H9 (cell line): ENCODE data around the gene YAF2. TPM values are rescaled to one million over a fixed set of nuclear protein-coding genes. Genes with fewer than 3 reads are reported as not detected.

ENCODE experiments used
- DNase-seq: peaks from one replicate; pipeline ENCODE4 v3.0.0-alpha.2; 2017
- H2AFZ ChIP-seq: one replicate; pipeline ENCODE4 v1.6.1; 2013; ENCODE audit warnings: mild to moderate bottlenecking, low read length, control low read depth, moderate library complexity
- H2AK5ac ChIP-seq: 2 replicates; pipeline ENCODE4 v1.6.1; 2013; ENCODE audit warnings: low read length, control low read depth, mixed read lengths; ENCODE audit not compliant: insufficient read length
- H2BK120ac ChIP-seq: one replicate; pipeline ENCODE4 v1.6.1; 2013; ENCODE audit warnings: low read depth, mild to moderate bottlenecking, low read length, control low read depth, inconsistent platforms; ENCODE audit not compliant: poor library complexity, severe bottlenecking
- H2BK12ac ChIP-seq: 2 replicates; pipeline ENCODE4 v1.6.1; 2013; ENCODE audit warnings: low read length, control low read depth, mixed read lengths, low read depth; ENCODE audit not compliant: insufficient read length
- H2BK15ac ChIP-seq: 2 replicates; pipeline ENCODE4 v1.6.1; 2013; ENCODE audit warnings: low read depth, low read length, control low read depth
- H2BK20ac ChIP-seq: one replicate; pipeline ENCODE4 v1.6.1; 2013; ENCODE audit warnings: low read depth, mild to moderate bottlenecking, low read length, control low read depth, inconsistent platforms; ENCODE audit not compliant: poor library complexity, severe bottlenecking
- H2BK5ac ChIP-seq: 2 replicates; pipeline ENCODE4 v1.6.1; 2013; ENCODE audit warnings: low read length, control low read depth, mixed read lengths; ENCODE audit not compliant: insufficient read length
- H3K14ac ChIP-seq: 2 replicates; pipeline ENCODE4 v1.6.1; 2013; ENCODE audit warnings: low read length, control low read depth; ENCODE audit not compliant: insufficient read depth
- H3K18ac ChIP-seq: 2 replicates; pipeline ENCODE4 v1.6.1; 2013; ENCODE audit warnings: low read depth, mild to moderate bottlenecking, mixed read lengths, low read length, control low read depth; ENCODE audit not compliant: insufficient read length
- H3K23ac ChIP-seq: 2 replicates; pipeline ENCODE4 v1.6.1; 2013; ENCODE audit warnings: low read length, control low read depth, mixed read lengths, low read depth; ENCODE audit not compliant: insufficient read length
- H3K23me2 ChIP-seq: 2 replicates; pipeline ENCODE4 v1.6.1; 2013; ENCODE audit warnings: low read depth, mild to moderate bottlenecking, mixed read lengths, low read length, control low read depth; ENCODE audit not compliant: insufficient read length, poor library complexity, severe bottlenecking
- H3K27ac ChIP-seq: 2 replicates; pipeline ENCODE4 v1.5.1; 2013; ENCODE audit warnings: low read length, control low read depth, mixed read lengths, low read depth; ENCODE audit not compliant: insufficient read length
- H3K27me3 ChIP-seq: 2 replicates; pipeline ENCODE4 v1.6.1; 2013; ENCODE audit warnings: low read length, control low read depth, inconsistent platforms; ENCODE audit not compliant: insufficient read depth
- H3K4ac ChIP-seq: 2 replicates; pipeline ENCODE4 v1.6.1; 2013; ENCODE audit warnings: low read depth, mild to moderate bottlenecking, control low read depth, inconsistent platforms, low read length, moderate library complexity
- H3K4me1 ChIP-seq: 2 replicates; pipeline ENCODE4 v1.6.1; 2013; ENCODE audit warnings: low read length, control low read depth, inconsistent platforms; ENCODE audit not compliant: insufficient read depth
- H3K4me2 ChIP-seq: 2 replicates; pipeline ENCODE4 v1.6.1; 2013; ENCODE audit warnings: low read length, control low read depth, mixed read lengths; ENCODE audit not compliant: insufficient read length, insufficient read depth
- H3K56ac ChIP-seq: 2 replicates; pipeline ENCODE4 v1.6.1; 2013; ENCODE audit warnings: low read depth, mild to moderate bottlenecking, mixed read lengths, low read length, control low read depth; ENCODE audit not compliant: insufficient read length
- H3K79me1 ChIP-seq: 2 replicates; pipeline ENCODE4 v1.6.1; 2013; ENCODE audit warnings: low read depth, mild to moderate bottlenecking, moderate library complexity, low read length, control low read depth, inconsistent platforms; ENCODE audit not compliant: insufficient read depth, poor library complexity, severe bottlenecking
- H3K79me2 ChIP-seq: 2 replicates; pipeline ENCODE4 v1.6.1; 2013; ENCODE audit warnings: low read length, control low read depth, inconsistent platforms; ENCODE audit not compliant: insufficient read depth
- H3K9ac ChIP-seq: 2 replicates; pipeline ENCODE4 v1.6.1; 2013; ENCODE audit warnings: low read length, control low read depth, mixed read lengths; ENCODE audit not compliant: insufficient read length; ENCODE audit errors: extremely low read depth
- H3K9me3 ChIP-seq: one replicate; pipeline ENCODE4 v1.6.1; 2013; ENCODE audit warnings: low read depth, low read length, inconsistent platforms; ENCODE audit not compliant: control insufficient read depth
- H3T11ph ChIP-seq: one replicate; pipeline ENCODE4 v1.6.1; 2013; ENCODE audit warnings: mild to moderate bottlenecking, low read length, control low read depth, inconsistent platforms
- H4K20me1 ChIP-seq: one replicate; pipeline ENCODE4 v1.6.1; 2013; ENCODE audit not compliant: control insufficient read depth, insufficient read length, insufficient read depth
- H4K5ac ChIP-seq: 2 replicates; pipeline ENCODE4 v1.6.1; 2013; ENCODE audit warnings: low read depth, mild to moderate bottlenecking, mixed read lengths, low read length, control low read depth; ENCODE audit not compliant: insufficient read length
- H4K8ac ChIP-seq: replicated peaks from 2 replicates; pipeline ENCODE4 v1.6.1; 2013; ENCODE audit warnings: low read length, control low read depth, mixed read lengths, low read depth; ENCODE audit not compliant: insufficient read length
- H4K91ac ChIP-seq: 2 replicates; pipeline ENCODE4 v1.6.1; 2013; ENCODE audit warnings: low read depth, mild to moderate bottlenecking, moderate library complexity, mixed read lengths, low read length, control low read depth; ENCODE audit not compliant: insufficient read length
- H3K27ac Mint-ChIP-seq, 3 experiments: 2 replicates in 2 of 3; 3 replicates in 1 of 3; pipeline ENCODE4 v1.8.0; 2020 to 2021; ENCODE audit warnings: mixed read lengths in 3 of 3, mild to moderate bottlenecking in 1 of 3, moderate library complexity in 1 of 3
- H3K27me3 Mint-ChIP-seq: 2 replicates; pipeline ENCODE4 v1.8.0; 2021; ENCODE audit warnings: low read depth, mild to moderate bottlenecking, moderate library complexity, mixed read lengths
- H3K36me3 Mint-ChIP-seq, 3 experiments: 2 replicates in 2 of 3; 3 replicates in 1 of 3; pipeline ENCODE4 v1.8.0; 2020 to 2021; ENCODE audit warnings: low read depth in 3 of 3, mixed read lengths in 3 of 3; ENCODE audit not compliant: insufficient read depth in 1 of 3
- H3K4me1 Mint-ChIP-seq, 2 experiments: 2 replicates each; pipeline ENCODE4 v1.8.0; 2020; ENCODE audit warnings: mixed read lengths in 2 of 2
- H3K4me3 Mint-ChIP-seq, 2 experiments: 2 replicates in 1 of 2; 3 replicates in 1 of 2; pipeline ENCODE4 v1.8.0; 2020 to 2021; ENCODE audit warnings: mild to moderate bottlenecking in 2 of 2, mixed read lengths in 2 of 2, moderate library complexity in 1 of 2
- H3K9me3 Mint-ChIP-seq, 2 experiments: 2 replicates in 1 of 2; 3 replicates in 1 of 2; pipeline ENCODE4 v1.8.0; 2020; ENCODE audit warnings: mild to moderate bottlenecking in 2 of 2, mixed read lengths in 2 of 2, moderate library complexity in 1 of 2
- total RNA-seq: library from RNA; stranded (reverse); gene quantifications from 2 replicates; pipeline ENCODE4 v1.2.1, GENCODE V29; 2021
- TF ChIP-seq, protein P1 (sequence below): fragments of 200-600 bp; sonication (generic); conservative IDR thresholded peaks from 3 replicates; pipeline ENCODE4 v1.8.0; 2021; ENCODE audit warnings: antibody characterized with exemption, mild to moderate bottlenecking

YAF2 gene
- total RNA-seq, 1 experiment from 2014 or later = 1.9 TPM

DNA sequence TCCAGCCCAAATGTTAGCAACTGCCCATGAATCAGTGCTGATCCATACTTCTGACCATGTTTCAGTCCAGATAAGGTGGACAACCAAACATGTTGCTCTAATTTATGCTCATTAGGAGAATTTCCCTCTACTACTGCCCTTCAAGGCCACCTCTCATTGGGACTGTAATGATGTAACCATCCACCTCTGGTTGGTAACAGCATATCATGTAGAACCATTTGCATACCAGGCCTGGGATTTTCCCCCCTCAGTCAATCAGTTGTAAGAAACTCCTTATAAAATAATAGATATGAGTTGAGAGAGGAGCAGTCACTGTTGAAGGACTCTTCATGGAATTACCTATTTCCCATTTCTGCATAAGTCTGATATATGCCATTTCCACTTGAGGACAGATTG lies 17.8 kb upstream of the YAF2 start:
- H3K4ac ChIP-seq = no peak overlapping the region
- no peak overlapping the region for H3K14ac ChIP-seq
- H3K79me1 ChIP-seq = no peaks in the 10 kb centered on the region
- no peaks in the 10 kb centered on the region for H3K23me2 ChIP-seq
- no peak overlapping the region for H4K91ac ChIP-seq
- H4K5ac ChIP-seq = no peak overlapping the region
- TF ChIP-seq, protein P1, sequence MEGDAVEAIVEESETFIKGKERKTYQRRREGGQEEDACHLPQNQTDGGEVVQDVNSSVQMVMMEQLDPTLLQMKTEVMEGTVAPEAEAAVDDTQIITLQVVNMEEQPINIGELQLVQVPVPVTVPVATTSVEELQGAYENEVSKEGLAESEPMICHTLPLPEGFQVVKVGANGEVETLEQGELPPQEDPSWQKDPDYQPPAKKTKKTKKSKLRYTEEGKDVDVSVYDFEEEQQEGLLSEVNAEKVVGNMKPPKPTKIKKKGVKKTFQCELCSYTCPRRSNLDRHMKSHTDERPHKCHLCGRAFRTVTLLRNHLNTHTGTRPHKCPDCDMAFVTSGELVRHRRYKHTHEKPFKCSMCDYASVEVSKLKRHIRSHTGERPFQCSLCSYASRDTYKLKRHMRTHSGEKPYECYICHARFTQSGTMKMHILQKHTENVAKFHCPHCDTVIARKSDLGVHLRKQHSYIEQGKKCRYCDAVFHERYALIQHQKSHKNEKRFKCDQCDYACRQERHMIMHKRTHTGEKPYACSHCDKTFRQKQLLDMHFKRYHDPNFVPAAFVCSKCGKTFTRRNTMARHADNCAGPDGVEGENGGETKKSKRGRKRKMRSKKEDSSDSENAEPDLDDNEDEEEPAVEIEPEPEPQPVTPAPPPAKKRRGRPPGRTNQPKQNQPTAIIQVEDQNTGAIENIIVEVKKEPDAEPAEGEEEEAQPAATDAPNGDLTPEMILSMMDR = no peak
- no peaks in the 10 kb centered on the region for H4K20me1 ChIP-seq
- peaks cover 66% of the 10 kb centered on the region for H3K27me3 Mint-ChIP-seq
- H3K27me3 ChIP-seq = no peaks in the 10 kb centered on the region
- no peaks in the 10 kb centered on the region for H3K36me3 Mint-ChIP-seq
- no peaks in the 10 kb centered on the region for H3K4me1 ChIP-seq
- H2BK5ac ChIP-seq = no peak overlapping the region
- H2AK5ac ChIP-seq = no peak overlapping the region
- H2BK20ac ChIP-seq = no peak overlapping the region
- no peaks in the 10 kb centered on the region; a peak in 1 of 5 replicates for H3K9me3 Mint-ChIP-seq
- H3K27ac ChIP-seq = no peak overlapping the region
- H3K9me3 ChIP-seq = no peaks in the 10 kb centered on the region
- H2BK120ac ChIP-seq = no peak overlapping the region
- no peaks in the 10 kb centered on the region for H3K4me1 Mint-ChIP-seq
- H3K56ac ChIP-seq = no peak overlapping the region
- H3K4me2 ChIP-seq = no peak overlapping the region
- no peak overlapping the region for H3K4me3 Mint-ChIP-seq
- H2BK15ac ChIP-seq = no peak overlapping the region
- no peak overlapping the region for H2BK12ac ChIP-seq
- no peak overlapping the region for H3K18ac ChIP-seq
- no peak overlapping the region for H4K8ac ChIP-seq
- H3K9ac ChIP-seq = no peak overlapping the region
- H3K27ac Mint-ChIP-seq = no peak overlapping the region
- no peaks in the 10 kb centered on the region for H3K79me2 ChIP-seq
- H3T11ph ChIP-seq = no peak overlapping the region
- no peak for DNase-seq
- no peak overlapping the region for H3K23ac ChIP-seq
- no peak overlapping the region for H2AFZ ChIP-seq
